K562 (cell line): Measurements from ENCODE around the gene FBXO28. TPM values are rescaled to one million over a fixed set of nuclear protein-coding genes. Genes with fewer than 3 reads are reported as not detected.
A peak's percentile ranks its signal among the peaks of the same experiment; 100 is the strongest.

Experiments used
- ATF3 ChIP-seq, 2 experiments: fragments of 450-650 bp in 1 of 2; sonication (generic) in 1 of 2; formaldehyde crosslinking in 1 of 2; IDR thresholded peaks in 1 of 2; conservative IDR thresholded peaks in 1 of 2; 2 replicates each; pipeline versions ENCODE4 v1.6.1 to v1.8.1; 2016 to 2023; ENCODE audit warnings: mild to moderate bottlenecking in 2 of 2, moderate library complexity in 2 of 2, inconsistent platforms in 1 of 2, missing genetic modification reagents in 1 of 2
- CREB3L1 ChIP-seq: fragments of 450-650 bp; IDR thresholded peaks from 2 replicates; pipeline ENCODE4 v1.6.1; 2014; ENCODE audit warnings: low read depth, mild to moderate bottlenecking, moderate library complexity, borderline replicate concordance
- CTBP1 ChIP-seq: fragments of 450-650 bp; IDR thresholded peaks from 2 replicates; pipeline ENCODE4 v1.6.1; 2016; ENCODE audit warnings: borderline replicate concordance
- ETS2 ChIP-seq: IDR thresholded peaks from 2 replicates; pipeline ENCODE4 v1.6.1; 2016; ENCODE audit warnings: borderline replicate concordance, missing genetic modification characterization, mild to moderate bottlenecking, moderate library complexity, missing compliant biosample characterization; ENCODE audit not compliant: poor library complexity, severe bottlenecking
- FUS ChIP-seq: fragments of 200-400 bp; formaldehyde crosslinking; optimal IDR thresholded peaks from 2 replicates; pipeline ENCODE3; 2017; ENCODE audit warnings: low read depth, low read length
- MAFF ChIP-seq: IDR thresholded peaks from 2 replicates; pipeline ENCODE4 v1.6.1; 2012; ENCODE audit warnings: low read length, improper control_type of control experiment
- MXI1 ChIP-seq: IDR thresholded peaks from 2 replicates; pipeline ENCODE4 v1.6.1; 2011; ENCODE audit warnings: low read depth, mild to moderate bottlenecking, improper control_type of control experiment, low read length
- PHF20 ChIP-seq: fragments of 450-650 bp; IDR thresholded peaks from 2 replicates; pipeline ENCODE4 v1.6.1; 2018; ENCODE audit not compliant: partially characterized antibody
- POLR2AphosphoS2 ChIP-seq: IDR thresholded peaks from 2 replicates; pipeline ENCODE4 v1.6.1; 2012; ENCODE audit warnings: low read length, improper control_type of control experiment
- POLR2B ChIP-seq: fragments of 450-650 bp; IDR thresholded peaks from 2 replicates; pipeline ENCODE4 v1.6.1; 2018; ENCODE audit warnings: low read depth; ENCODE audit not compliant: partially characterized antibody
- RREB1 ChIP-seq: fragments of 250-450 bp; sonication (Bioruptor Pico); IDR thresholded peaks from 2 replicates; pipeline ENCODE4 v1.4.0; 2020
- ZBTB7A ChIP-seq: IDR thresholded peaks from 2 replicates; pipeline ENCODE4 v1.6.1; 2011; ENCODE audit warnings: low read depth, mild to moderate bottlenecking, low read length, moderate library complexity, borderline replicate concordance; ENCODE audit not compliant: control insufficient read depth
- ZNF232 ChIP-seq: sonication (generic); formaldehyde crosslinking; IDR thresholded peaks from 2 replicates; pipeline ENCODE4 v1.8.0; 2022; ENCODE audit warnings: mild to moderate bottlenecking, missing genetic modification reagents
- ZNF431 ChIP-seq: sonication (generic); formaldehyde crosslinking; IDR thresholded peaks from 2 replicates; pipeline ENCODE4 v1.8.0; 2022; ENCODE audit warnings: mild to moderate bottlenecking, missing genetic modification reagents
- polyA plus RNA-seq, 8 experiments: library from polyadenylated mRNA; depleted of rRNA in 4 of 8; stranded (reverse) in 5 of 8; unstranded in 3 of 8; fragments of >200 nt; fragmentation: Nextera tagmentation in 2 of 8; fragmentation: Illumina TruSeq in 1 of 8; extraction: Ambion mirVana in 2 of 8; extraction: Trizol in 1 of 8; gene quantifications; 2 replicates each; pipeline versions ENCODE4 v1.2.1 to v1.2.3, GENCODE V29; 2011 to 2014; ENCODE audit warnings: inconsistent platforms in 1 of 8, missing spikeins in 1 of 8
- total RNA-seq, 7 experiments: library from RNA; depleted of rRNA in 6 of 7; stranded (reverse); fragments of >200 nt in 6 of 7; fragmentation: Illumina TruSeq in 2 of 7; extraction: Trizol in 2 of 7; gene quantifications; 2 replicates each; pipeline versions ENCODE4 v1.2.1 to v1.2.3, GENCODE V29; 2011 to 2021; ENCODE audit warnings: low replicate concordance in 1 of 7

The FBXO28 gene
- total and polyA plus RNA-seq, 9 of the 15 experiments (the other 6 are each of a cell fraction or from before 2014, with no cell fraction given) = 4.1 to 34.8 (median 25.3) TPM

- TF ChIP-seq RREB1 (peak; percentile 13; the same call in 1 of the 2 replicates), PHF20 (peak; percentile 73), ATF3 (IDR thresholded peaks at IDR 0.05) (no peak; the same call in 1 of the 2 replicates), ATF3 (CRISPR knock-in tag; conservative IDR thresholded peaks at IDR 0.05) (no peak; the same call in 1 of the 2 replicates), POLR2B (peak; percentile 78), FUS (peak; percentile 24), ETS2 (tag) (peak; percentile 62), CTBP1 (peak; percentile 91), POLR2AphosphoS2 (no peak; the same call in 1 of the 2 replicates), MAFF (no peak), ZNF431 (CRISPR knock-in tag) (0 out of 2 replicates have a peak, but pooled peaks have one; percentile 58), CREB3L1 (peak; percentile 82), MXI1 (no peak; the same call in 1 of the 2 replicates), ZNF232 (CRISPR knock-in tag) (no peak), ZBTB7A (peak; percentile 89; the same call in 1 of the 2 replicates)
Observed at GRCh38 chr1:224182866-224183590, 69.1 kb downstream of the FBXO28 start, which contains the start of gene DEGS1 (continued).
